Left lung (tissue), 10 donors: ENCODE data around the gene ADCY2. TPM values are rescaled to one million over a fixed set of nuclear protein-coding genes. Genes with fewer than 3 reads are reported as not detected.

Experiments used
- ATAC-seq: fragments of 200-7000 bp; cut with Tn5 transposase; one replicate; pipeline ENCODE4 v1.9.1; 2020; ENCODE audit warnings: moderate library complexity
- DNase-seq, 4 donors: peaks; one replicate each; pipeline ENCODE4 v3.0.0-alpha.2; 2013 to 2020
- H3K27ac ChIP-seq, 2 donors: fragments of 200-600 bp; sonication (generic) in 1 of 2; one replicate each; pipeline versions ENCODE4 v1.5.0 to v1.8.0; 2020 to 2021
- H3K27me3 ChIP-seq, 2 donors: fragments of 200-600 bp; sonication (generic) in 1 of 2; one replicate each; pipeline versions ENCODE4 v1.5.0 to v1.8.0; 2020 to 2021
- H3K36me3 ChIP-seq, 2 donors: fragments of 200-600 bp; sonication (generic) in 1 of 2; one replicate each; pipeline versions ENCODE4 v1.5.0 to v1.8.0; 2020 to 2021
- H3K4me1 ChIP-seq, 2 donors: fragments of 200-600 bp; one replicate each; pipeline ENCODE4 v1.8.0; 2021
- H3K4me3 ChIP-seq, 2 donors: fragments of 200-600 bp; sonication (generic) in 1 of 2; one replicate each; pipeline versions ENCODE4 v1.5.0 to v1.8.0; 2020 to 2021; ENCODE audit warnings: mild to moderate bottlenecking in 1 of 2
- H3K9me3 ChIP-seq, 2 donors: fragments of 200-600 bp; sonication (generic) in 1 of 2; one replicate each; pipeline versions ENCODE4 v1.5.0 to v1.8.0; 2020 to 2021
- CTCF ChIP-seq, 2 donors: fragments of 200-600 bp; sonication (generic) in 1 of 2; IDR thresholded peaks; one replicate each; pipeline versions ENCODE4 v1.5.0 to v1.8.0; 2021; ENCODE audit warnings: antibody characterized with exemption in 2 of 2
- intact Hi-C, 2 donors: fragments of 100-400 bp; cut with DNase I; formaldehyde crosslinking; loops; one replicate each; pipeline versions ENCODE4 v1.11.2 to v1.14.2; 2022
- polyA plus RNA-seq, 6 donors: library from polyadenylated mRNA; unstranded; fragments of 120-200 nt; gene quantifications; one replicate each; pipeline ENCODE4 v1.2.1, GENCODE V29; 2013; ENCODE audit not compliant: insufficient read length in 6 of 6
- total RNA-seq, 2 donors: library from RNA; stranded (reverse); fragmentation: NEBNext Ultra II Directional; extraction: Animal tissue kit (Norgen Biotek cat#: 25700); gene quantifications; one replicate each; pipeline ENCODE4 v1.2.1, GENCODE V29; 2021
- donor health status: DM: no; HTN: yes; CAD: no.
- donor health status: DM: no; HTN: no; CAD: no.

The ADCY2 gene
- total and polyA plus RNA-seq, 8 donors, result 0.34 to 14.0 (median 9.6) TPM

- no peak overlapping the region for H3K4me3 ChIP-seq
- H3K36me3 ChIP-seq, result no peaks in the 10 kb centered on the region
- H3K27ac ChIP-seq, result no peak overlapping the region
- no peak for TF ChIP-seq CTCF (IDR thresholded peaks at IDR 0.05)
- no peak for DNase-seq
- H3K4me1 ChIP-seq, result no peaks in the 10 kb centered on the region
- ATAC-seq, result no peak
- H3K9me3 ChIP-seq, result peaks cover 0 to 16% of the 10 kb centered on the region in 2 donors
- intact Hi-C loops, result no loop called here
- H3K27me3 ChIP-seq, result no peaks in the 10 kb centered on the region
Observed at GRCh38 chr5:7467179-7467578, 71.2 kb downstream of the ADCY2 start.

GRCh38 chr5:7468742-7469141 is 72.8 kb downstream of the ADCY2 start:
- Histone ChIP-seq H3K9me3 (peaks cover 0 to 22% of the 10 kb centered on the region in 2 donors), H3K27me3 (no peaks in the 10 kb centered on the region), H3K4me3 (no peak overlapping the region), H3K36me3 (no peaks in the 10 kb centered on the region), H3K27ac (no peak overlapping the region), H3K4me1 (no peaks in the 10 kb centered on the region)
- intact Hi-C loops, result no loop called here
- DNase-seq (no peak), ATAC-seq (peak; percentile 65)
- no peak for TF ChIP-seq CTCF (IDR thresholded peaks at IDR 0.05)

- H3K27ac ChIP-seq, result no peak overlapping the region
- peaks cover 0 to 22% of the 10 kb centered on the region in 2 donors for H3K9me3 ChIP-seq
- H3K36me3 ChIP-seq, result no peaks in the 10 kb centered on the region
- no peak overlapping the region for H3K4me3 ChIP-seq
- no peak for DNase-seq
- ATAC-seq, result no peak
- H3K4me1 ChIP-seq, result no peaks in the 10 kb centered on the region
- intact Hi-C loops, result no loop called here
- no peaks in the 10 kb centered on the region for H3K27me3 ChIP-seq
- no peak for TF ChIP-seq CTCF (IDR thresholded peaks at IDR 0.05)
Observed at GRCh38 chr5:7471710-7472109, 75.8 kb downstream of the ADCY2 start.

- Histone ChIP-seq H3K36me3 (no peaks in the 10 kb centered on the region), H3K27me3 (no peaks in the 10 kb centered on the region), H3K27ac (no peak overlapping the region), H3K4me1 (no peaks in the 10 kb centered on the region), H3K4me3 (no peak overlapping the region), H3K9me3 (peaks cover 0 to 22% of the 10 kb centered on the region in 2 donors)
- ATAC-seq, result no peak
- intact Hi-C loops, result no loop called here
- no peak for DNase-seq
- TF ChIP-seq CTCF (IDR thresholded peaks at IDR 0.05), result no peak
Observed at GRCh38 chr5:7473115-7473514, 77.2 kb downstream of the ADCY2 start.

GRCh38 chr5:7473668-7474215 is 77.8 kb downstream of the ADCY2 start:
- Histone ChIP-seq H3K9me3 (peaks cover 0 to 22% of the 10 kb centered on the region in 2 donors), H3K4me1 (no peaks in the 10 kb centered on the region), H3K27ac (no peak overlapping the region), H3K27me3 (no peaks in the 10 kb centered on the region), H3K36me3 (no peaks in the 10 kb centered on the region), H3K4me3 (no peak overlapping the region)
- intact Hi-C loops, result no loop called here
- ATAC-seq, result no peak
- no peak for TF ChIP-seq CTCF (IDR thresholded peaks at IDR 0.05)
- DNase-seq, result no peak
